Measurements from ENCODE around the gene ROCK2. TPM values are rescaled to one million over a fixed set of nuclear protein-coding genes. Genes with fewer than 3 reads are reported as not detected.
A peak's percentile ranks its signal among the peaks of the same experiment; 100 is the strongest.

The ROCK2 gene
- total RNA-seq, 1 donor from 2014 or later: 45.1 TPM

DNA sequence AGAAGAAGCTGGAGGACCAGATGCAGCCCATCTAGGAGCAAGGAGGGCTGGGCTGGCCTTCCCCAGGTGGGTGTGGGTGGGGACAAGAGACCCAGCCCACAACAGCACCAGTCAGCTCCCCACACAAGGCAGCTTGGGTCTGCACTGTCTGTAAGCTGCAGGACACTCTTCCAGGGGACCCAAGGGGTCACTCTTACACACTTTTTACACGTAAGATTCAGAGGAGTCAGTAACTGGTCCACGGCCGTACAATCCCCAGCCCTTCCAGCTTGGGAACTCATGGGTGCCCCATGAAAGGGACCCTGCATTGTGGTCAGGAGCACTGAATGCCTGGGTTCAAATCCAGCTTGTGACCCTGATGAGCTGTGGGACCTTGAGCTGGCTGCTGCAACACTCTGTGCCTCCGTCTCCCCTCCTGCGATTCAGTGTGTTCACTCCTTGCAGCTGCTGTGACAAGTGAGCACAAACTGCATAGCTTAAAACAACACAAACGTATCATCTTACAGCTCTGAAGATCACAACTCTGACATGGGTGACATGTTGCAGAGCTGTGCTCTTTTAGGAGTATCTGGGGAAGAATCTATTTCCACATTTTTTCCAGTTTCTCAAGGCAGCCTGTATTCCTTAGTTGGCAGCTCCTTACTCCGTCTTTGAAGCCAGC is 200.2 kb downstream of the ROCK2 start:
- H3K4me2 ChIP-seq (ENCODE audit: low read length): no peak overlapping the region
- no peak overlapping the region for H3K4me3 Mint-ChIP-seq (ENCODE audit: unreplicated experiment)
- H3K4me1 Mint-ChIP-seq (ENCODE audit: low read depth, unreplicated experiment): no peaks in the 10 kb centered on the region

DNA sequence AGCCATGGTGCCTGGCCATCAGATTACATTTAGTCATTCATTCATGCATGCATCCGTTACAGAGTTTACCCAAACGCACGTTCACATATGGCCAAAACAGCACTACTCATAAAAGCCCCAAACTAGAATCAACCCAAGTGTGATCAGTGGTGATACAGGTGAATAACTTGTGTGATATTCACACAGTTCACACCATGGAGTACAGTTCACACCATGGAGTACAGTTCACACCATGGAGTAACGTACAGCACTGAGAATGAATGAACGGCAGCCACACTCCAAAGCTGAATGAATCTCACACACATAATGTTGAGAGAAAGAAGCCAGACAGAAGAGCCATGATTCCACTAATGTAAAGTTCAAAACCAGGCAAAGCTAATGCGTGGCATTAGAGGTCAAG is 201.4 kb downstream of the ROCK2 start:
- H2AFZ ChIP-seq (ENCODE audit: low read depth, low read length): no peak overlapping the region
- Mint-ChIP-seq H3K4me1 (ENCODE audit: low read depth, unreplicated experiment) (no peaks in the 10 kb centered on the region), H3K27me3 (ENCODE audit: low read depth, unreplicated experiment) (peaks cover 23% of the 10 kb centered on the region), H3K9me3 (ENCODE audit: unreplicated experiment) (no peaks in the 10 kb centered on the region), H3K36me3 (ENCODE audit: low read depth, unreplicated experiment) (peaks cover 2% of the 10 kb centered on the region), H3K27ac (ENCODE audit: unreplicated experiment) (peak overlapping the region; percentile 54), H3K4me3 (ENCODE audit: unreplicated experiment) (no peak overlapping the region)
- no peaks in the 10 kb centered on the region for H3K36me3 ChIP-seq (ENCODE audit: insufficient read depth, low read length)
- H3K4me1 ChIP-seq (ENCODE audit: insufficient read depth, low read length): no peaks in the 10 kb centered on the region
- no peaks in the 10 kb centered on the region for H3K79me2 ChIP-seq (ENCODE audit: insufficient read depth, low read length)
- H4K20me1 ChIP-seq (ENCODE audit: insufficient read depth, low read length): no peaks in the 10 kb centered on the region
- H3K27ac ChIP-seq (ENCODE audit: low read depth, low read length): no peak overlapping the region
- H3K27me3 ChIP-seq (ENCODE audit: insufficient read depth, low read length): peaks cover 6% of the 10 kb centered on the region
- DNase-seq (ENCODE audit: low read depth) (no peak), FAIRE-seq (no peak)
- peaks cover 2% of the 10 kb centered on the region for H3K9me3 ChIP-seq (ENCODE audit: insufficient read depth, low read depth, low read length)
- H3K4me3 ChIP-seq (ENCODE audit: insufficient read depth, low read depth, low read length): no peak overlapping the region
- H3K4me2 ChIP-seq (ENCODE audit: low read length): no peak overlapping the region
- no peak for TF ChIP-seq EZH2 (IDR thresholded peaks at IDR 0.05; ENCODE audit: insufficient read depth, low read length)
- TF ChIP-seq, protein P1, sequence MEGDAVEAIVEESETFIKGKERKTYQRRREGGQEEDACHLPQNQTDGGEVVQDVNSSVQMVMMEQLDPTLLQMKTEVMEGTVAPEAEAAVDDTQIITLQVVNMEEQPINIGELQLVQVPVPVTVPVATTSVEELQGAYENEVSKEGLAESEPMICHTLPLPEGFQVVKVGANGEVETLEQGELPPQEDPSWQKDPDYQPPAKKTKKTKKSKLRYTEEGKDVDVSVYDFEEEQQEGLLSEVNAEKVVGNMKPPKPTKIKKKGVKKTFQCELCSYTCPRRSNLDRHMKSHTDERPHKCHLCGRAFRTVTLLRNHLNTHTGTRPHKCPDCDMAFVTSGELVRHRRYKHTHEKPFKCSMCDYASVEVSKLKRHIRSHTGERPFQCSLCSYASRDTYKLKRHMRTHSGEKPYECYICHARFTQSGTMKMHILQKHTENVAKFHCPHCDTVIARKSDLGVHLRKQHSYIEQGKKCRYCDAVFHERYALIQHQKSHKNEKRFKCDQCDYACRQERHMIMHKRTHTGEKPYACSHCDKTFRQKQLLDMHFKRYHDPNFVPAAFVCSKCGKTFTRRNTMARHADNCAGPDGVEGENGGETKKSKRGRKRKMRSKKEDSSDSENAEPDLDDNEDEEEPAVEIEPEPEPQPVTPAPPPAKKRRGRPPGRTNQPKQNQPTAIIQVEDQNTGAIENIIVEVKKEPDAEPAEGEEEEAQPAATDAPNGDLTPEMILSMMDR (IDR thresholded peaks at IDR 0.05; ENCODE audit: insufficient read depth, low read depth, low read length): no peak
- no peak overlapping the region for H3K9ac ChIP-seq (ENCODE audit: low read length)

More for the DNA sequence above, 200.2 kb downstream of the ROCK2 start:
- Mint-ChIP-seq H3K9me3 (ENCODE audit: unreplicated experiment) (no peaks in the 10 kb centered on the region), H3K27ac (ENCODE audit: unreplicated experiment) (no peak overlapping the region), H3K36me3 (ENCODE audit: low read depth, unreplicated experiment) (peaks cover 2% of the 10 kb centered on the region), H3K27me3 (ENCODE audit: low read depth, unreplicated experiment) (peaks cover 23% of the 10 kb centered on the region)
- H3K27me3 ChIP-seq (ENCODE audit: insufficient read depth, low read length): peaks cover 6% of the 10 kb centered on the region
- H3K4me1 ChIP-seq (ENCODE audit: insufficient read depth, low read length): no peaks in the 10 kb centered on the region
- DNase-seq (ENCODE audit: low read depth) (no peak), FAIRE-seq (no peak)
- H3K4me3 ChIP-seq (ENCODE audit: insufficient read depth, low read depth, low read length): no peak overlapping the region
- H2AFZ ChIP-seq (ENCODE audit: low read depth, low read length): no peak overlapping the region
- TF ChIP-seq, protein P1 (IDR thresholded peaks at IDR 0.05; ENCODE audit: insufficient read depth, low read depth, low read length): no peak
- TF ChIP-seq EZH2 (IDR thresholded peaks at IDR 0.05; ENCODE audit: insufficient read depth, low read length): no peak
- no peaks in the 10 kb centered on the region for H4K20me1 ChIP-seq (ENCODE audit: insufficient read depth, low read length)
- H3K36me3 ChIP-seq (ENCODE audit: insufficient read depth, low read length): no peaks in the 10 kb centered on the region
- no peak overlapping the region for H3K27ac ChIP-seq (ENCODE audit: low read depth, low read length)
- H3K9me3 ChIP-seq (ENCODE audit: insufficient read depth, low read depth, low read length): peaks cover 2% of the 10 kb centered on the region
- no peaks in the 10 kb centered on the region for H3K79me2 ChIP-seq (ENCODE audit: insufficient read depth, low read length)
- H3K9ac ChIP-seq (ENCODE audit: low read length): no peak overlapping the region

DNA sequence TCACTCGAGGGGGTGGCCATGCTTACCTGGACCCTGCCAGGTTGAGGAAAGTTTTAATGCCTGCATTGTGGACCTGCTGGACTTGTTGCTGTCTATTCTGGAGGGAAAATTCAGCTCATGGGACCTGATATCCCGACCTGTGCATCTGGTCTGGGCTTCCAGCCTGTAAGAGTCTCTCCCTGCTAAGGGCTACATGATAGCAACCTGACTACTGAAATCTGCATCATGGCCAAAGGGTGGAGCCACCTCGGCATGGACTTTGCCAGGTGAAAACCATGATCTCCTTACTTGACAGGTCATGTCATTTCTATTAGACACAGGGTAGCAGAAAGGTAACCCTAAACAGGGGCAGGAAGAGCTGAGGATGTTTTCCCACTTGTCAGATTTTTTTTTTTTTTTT is 202.1 kb downstream of the ROCK2 start:
- no peak for TF ChIP-seq EZH2 (IDR thresholded peaks at IDR 0.05; ENCODE audit: insufficient read depth, low read length)
- TF ChIP-seq, protein P1 (IDR thresholded peaks at IDR 0.05; ENCODE audit: insufficient read depth, low read depth, low read length): no peak
- no peak overlapping the region for H3K27ac ChIP-seq (ENCODE audit: low read depth, low read length)
- no peak overlapping the region for H2AFZ ChIP-seq (ENCODE audit: low read depth, low read length)
- H3K79me2 ChIP-seq (ENCODE audit: insufficient read depth, low read length): no peaks in the 10 kb centered on the region
- peaks cover 23% of the 10 kb centered on the region for H3K27me3 Mint-ChIP-seq (ENCODE audit: low read depth, unreplicated experiment)
- H3K36me3 Mint-ChIP-seq (ENCODE audit: low read depth, unreplicated experiment): peaks cover 2% of the 10 kb centered on the region
- no peaks in the 10 kb centered on the region for H3K9me3 Mint-ChIP-seq (ENCODE audit: unreplicated experiment)
- no peaks in the 10 kb centered on the region for H3K4me1 ChIP-seq (ENCODE audit: insufficient read depth, low read length)
- FAIRE-seq: no peak
- no peaks in the 10 kb centered on the region for H3K36me3 ChIP-seq (ENCODE audit: insufficient read depth, low read length)
- H3K9me3 ChIP-seq (ENCODE audit: insufficient read depth, low read depth, low read length): peaks cover 2% of the 10 kb centered on the region
- H4K20me1 ChIP-seq (ENCODE audit: insufficient read depth, low read length): no peaks in the 10 kb centered on the region
- DNase-seq (ENCODE audit: low read depth): no peak
- H3K27ac Mint-ChIP-seq (ENCODE audit: unreplicated experiment): no peak overlapping the region
- H3K9ac ChIP-seq (ENCODE audit: low read length): no peak overlapping the region
- H3K4me2 ChIP-seq (ENCODE audit: low read length): no peak overlapping the region
- no peaks in the 10 kb centered on the region for H3K4me1 Mint-ChIP-seq (ENCODE audit: low read depth, unreplicated experiment)
- no peak overlapping the region for H3K4me3 Mint-ChIP-seq (ENCODE audit: unreplicated experiment)
- H3K27me3 ChIP-seq (ENCODE audit: insufficient read depth, low read length): peaks cover 6% of the 10 kb centered on the region
- H3K4me3 ChIP-seq (ENCODE audit: insufficient read depth, low read depth, low read length): no peak overlapping the region
